HG03025 (cell line): ENCODE measurements around the gene CLN6.
A peak's percentile ranks its signal among the peaks of the same experiment; 100 is the strongest.

Source experiments
- ATAC-seq: cut with Tn5 transposase; IDR thresholded peaks from one replicate; pipeline ENCODE4 v1.9.1; 2021; ENCODE audit warnings: mild to moderate bottlenecking, moderate library complexity; ENCODE audit not compliant: unreplicated experiment, low FRiP score

The CLN6 gene

GRCh38 chr15:68229386-68230156, at the start of gene CLN6:
CLN6 (minus strand) TSS chr15:68229728; CDS start chr15:68229584, 144 bp downstream.
- ATAC-seq: peak; percentile 67

- ATAC-seq: no peak
Measured at GRCh38 chr15:68278595-68279405, 49.3 kb upstream of the CLN6 start.

- peak; percentile 47 for ATAC-seq
Measured at GRCh38 chr15:68278345-68278594, 48.7 kb upstream of the CLN6 start.

GRCh38 chr15:68277603-68278344, 48.2 kb upstream of the CLN6 start, which contains the start of gene FEM1B:
FEM1B (plus strand) TSS chr15:68277745; CDS start chr15:68278418, 673 bp downstream.
- ATAC-seq: peak; percentile 70

- peak; percentile 4 for ATAC-seq
Measured at GRCh38 chr15:68277131-68277602, 47.6 kb upstream of the CLN6 start.

GRCh38 chr15:68276668-68277067, 47.1 kb upstream of the CLN6 start:
- no peak for ATAC-seq

- ATAC-seq: no peak
Measured at GRCh38 chr15:68275165-68275746, 45.7 kb upstream of the CLN6 start.

GRCh38 chr15:68274201-68274848, 44.8 kb upstream of the CLN6 start:
- ATAC-seq: no peak

- no peak for ATAC-seq
Measured at GRCh38 chr15:68272721-68273271, 43.3 kb upstream of the CLN6 start.

GRCh38 chr15:68271854-68272471, 42.4 kb upstream of the CLN6 start:
- ATAC-seq: no peak

GRCh38 chr15:68268405-68268804, 38.9 kb upstream of the CLN6 start:
- no peak for ATAC-seq

GRCh38 chr15:68265674-68266073, 36.1 kb upstream of the CLN6 start:
- ATAC-seq: no peak

- no peak for ATAC-seq
Measured at GRCh38 chr15:68265081-68265480, 35.6 kb upstream of the CLN6 start.

GRCh38 chr15:68264282-68264681, 34.8 kb upstream of the CLN6 start:
- no peak for ATAC-seq

GRCh38 chr15:68262514-68263356, 33.2 kb upstream of the CLN6 start:
- ATAC-seq: no peak

GRCh38 chr15:68261980-68262379, 32.5 kb upstream of the CLN6 start:
- ATAC-seq: no peak

GRCh38 chr15:68261241-68261640, 31.7 kb upstream of the CLN6 start:
- no peak for ATAC-seq

GRCh38 chr15:68259883-68260282, 30.4 kb upstream of the CLN6 start:
- ATAC-seq: no peak

- no peak for ATAC-seq
Measured at GRCh38 chr15:68258692-68259091, 29.2 kb upstream of the CLN6 start.
